ENCODE measurements around the gene DYNLRB2. TPM values are rescaled to one million over a fixed set of nuclear protein-coding genes. Genes with fewer than 3 reads are reported as not detected.

The DYNLRB2 gene
- 0.64 TPM in 1 of 2 replicates, not detected in the other for total RNA-seq

DNA sequence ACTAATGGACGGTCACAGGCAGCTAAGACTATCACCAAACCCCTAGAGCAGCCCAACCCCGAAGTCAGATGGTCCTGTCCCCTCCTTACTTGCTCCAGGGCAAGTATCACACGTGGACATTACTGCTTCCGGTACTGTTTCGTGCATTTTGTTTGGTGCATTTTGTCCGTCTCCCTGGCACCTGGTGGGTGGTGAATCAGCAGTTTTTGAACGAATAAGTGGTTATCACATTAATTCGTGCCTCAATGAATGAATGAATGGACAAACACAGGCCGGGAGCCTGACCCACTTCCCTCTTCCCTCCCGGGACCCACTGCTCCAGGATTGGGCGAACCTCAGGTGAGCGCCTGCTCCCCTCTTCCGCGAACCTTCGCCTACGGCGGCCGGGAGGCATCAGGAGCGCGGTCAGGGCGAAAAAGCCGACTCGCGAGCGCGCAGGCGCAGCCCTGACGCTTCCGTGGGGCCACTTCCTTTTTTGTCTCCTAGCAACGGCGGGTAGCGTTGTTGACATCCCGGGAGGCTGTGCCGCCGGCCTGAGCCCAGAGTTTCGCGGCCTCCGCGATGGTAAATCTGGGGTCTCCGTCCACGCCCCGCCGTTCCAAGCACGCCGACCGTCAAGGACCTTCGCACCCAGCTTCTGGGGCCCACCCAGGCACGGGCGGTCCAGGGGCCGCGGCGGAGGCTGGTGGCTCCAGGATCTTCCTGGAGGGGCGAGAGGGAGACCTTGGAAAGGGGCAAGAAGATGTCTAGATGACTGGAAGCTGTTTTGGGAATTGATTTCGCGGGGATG, at the start of gene DYNLRB2:
Gene DYNLRB2 (plus strand): TSS at position 478 of the 790 bp plus-strand sequence. CDS start 84 bp downstream, at position 562.
- intact Hi-C loops (cut with micrococcal nuclease) = loop anchor here (1.0 to 5.0 kb wide), 9 partner anchors 29 to 940 kb away; partner anchors contain the start of genes C16orf46 and MAF

DNA sequence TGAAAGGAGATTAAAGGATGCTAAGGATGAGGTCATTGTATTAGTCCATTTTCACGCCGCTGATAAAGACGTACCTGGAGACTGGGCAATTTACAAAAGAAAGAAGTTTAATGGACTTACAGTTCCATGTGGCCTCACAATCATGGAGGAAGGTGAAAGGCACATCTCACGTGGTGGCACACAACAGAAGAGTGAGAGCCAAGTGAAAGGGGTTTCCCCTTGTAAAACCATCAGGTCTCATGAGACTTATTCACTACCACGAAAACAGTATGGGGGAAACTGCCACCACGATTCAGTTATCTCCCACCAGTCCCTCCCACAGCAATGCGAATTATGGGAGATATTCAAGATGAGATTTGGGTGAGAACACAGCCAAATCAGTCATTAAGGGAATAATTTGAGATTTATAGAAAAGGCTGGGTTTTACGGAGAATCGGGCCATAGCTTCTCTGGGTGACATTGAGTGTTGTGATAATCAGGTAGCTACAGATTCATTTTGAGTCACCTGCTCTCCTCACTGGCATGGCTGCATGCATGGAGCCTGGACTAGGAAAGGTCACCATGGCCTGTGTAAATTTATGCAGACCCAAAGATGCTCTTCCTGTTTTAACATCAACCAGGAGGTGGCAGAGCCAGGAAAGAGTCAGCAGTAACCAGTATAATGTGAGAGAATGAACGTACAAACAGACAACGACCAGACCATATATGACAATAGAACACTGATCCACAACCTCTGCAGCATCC, 40.5 kb upstream of the DYNLRB2 start:
- intact Hi-C loops (cut with micrococcal nuclease) = no loop called here

DNA sequence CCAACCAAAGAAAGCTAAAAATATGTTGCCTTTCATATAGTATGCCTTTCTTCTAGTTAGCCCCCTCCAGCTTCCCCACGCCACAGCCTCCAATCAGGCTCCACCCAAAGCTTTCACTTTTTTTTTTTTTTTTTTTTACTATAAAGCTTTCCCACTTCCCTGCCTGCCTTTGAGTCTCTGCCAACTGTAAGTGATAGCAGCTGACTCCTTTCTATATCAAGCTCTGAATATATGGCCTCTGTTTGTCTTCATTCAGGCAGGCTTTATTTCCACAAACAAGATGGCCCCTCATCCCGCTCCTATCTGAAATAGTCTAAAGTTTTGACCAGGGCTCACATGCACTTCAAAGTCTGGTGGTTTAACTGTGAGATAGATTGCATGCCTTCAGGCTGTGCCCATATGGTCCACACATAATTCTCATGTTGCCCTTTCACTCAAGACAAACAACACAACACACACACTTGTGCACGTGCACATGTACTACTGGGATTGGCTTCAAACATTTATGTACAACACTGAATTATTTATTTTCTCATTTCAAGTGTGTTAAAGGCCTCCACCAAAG, 39.8 kb upstream of the DYNLRB2 start:
- intact Hi-C loops (cut with micrococcal nuclease) = no loop called here

DNA sequence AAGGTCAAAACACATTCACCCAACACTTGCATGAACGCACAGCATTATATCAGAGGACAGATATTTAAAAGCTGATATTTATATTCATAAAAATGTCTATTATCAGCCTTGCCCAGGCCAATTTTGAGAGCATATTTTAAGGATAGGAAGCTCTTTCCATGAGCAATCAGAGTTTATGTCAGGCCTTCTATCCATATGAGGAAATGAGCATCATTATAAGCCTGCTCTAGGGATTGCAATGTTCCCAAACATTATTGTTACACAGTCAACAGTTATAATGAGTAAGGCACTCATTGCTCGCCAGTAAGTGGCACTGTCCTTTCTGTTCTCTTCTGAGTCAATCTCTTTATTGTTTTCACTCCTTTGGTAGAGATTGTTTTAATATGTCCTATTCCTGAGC, 37.7 kb upstream of the DYNLRB2 start:
- intact Hi-C loops (cut with micrococcal nuclease) = no loop called here

DNA sequence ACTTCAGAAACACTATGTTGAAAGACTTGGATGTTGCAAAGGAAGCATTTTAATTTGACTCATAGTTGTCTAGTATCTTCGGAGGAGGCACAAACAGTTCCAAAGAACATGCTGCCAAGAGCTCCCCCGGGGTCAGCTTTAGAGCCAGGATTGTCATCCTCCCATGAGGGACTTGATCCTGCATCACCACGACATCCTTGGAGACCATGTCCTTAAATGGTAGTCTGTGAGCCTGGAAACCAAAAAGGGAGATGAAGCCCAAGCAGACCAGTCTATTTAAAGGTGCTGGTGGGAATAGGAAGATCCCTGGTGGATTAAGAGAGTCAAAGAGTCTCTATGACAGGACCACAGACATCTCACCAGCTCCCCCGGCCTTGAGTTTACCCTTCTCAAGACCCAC, 33.3 kb upstream of the DYNLRB2 start:
- intact Hi-C loops (cut with micrococcal nuclease) = no loop called here

DNA sequence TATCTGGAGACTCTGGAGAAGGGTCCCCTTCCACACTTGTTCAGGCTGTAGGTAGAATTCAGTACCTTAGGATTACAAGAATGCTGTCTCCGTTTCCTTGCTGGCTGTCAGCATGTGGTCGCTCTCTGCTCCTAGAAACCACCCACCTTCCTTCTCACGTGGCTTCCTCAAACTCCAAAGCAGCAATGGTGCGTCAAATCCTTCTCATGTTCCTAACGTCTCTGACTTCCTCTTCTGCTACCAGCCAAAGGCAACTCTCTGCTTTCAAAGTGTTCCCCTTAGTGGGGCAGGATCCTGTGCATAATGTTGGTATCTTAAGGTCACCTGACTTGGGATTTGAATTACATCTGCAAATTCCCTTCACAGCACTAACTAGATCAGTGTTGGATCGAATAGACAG, 30.9 kb upstream of the DYNLRB2 start:
- intact Hi-C loops (cut with micrococcal nuclease) = no loop called here

DNA sequence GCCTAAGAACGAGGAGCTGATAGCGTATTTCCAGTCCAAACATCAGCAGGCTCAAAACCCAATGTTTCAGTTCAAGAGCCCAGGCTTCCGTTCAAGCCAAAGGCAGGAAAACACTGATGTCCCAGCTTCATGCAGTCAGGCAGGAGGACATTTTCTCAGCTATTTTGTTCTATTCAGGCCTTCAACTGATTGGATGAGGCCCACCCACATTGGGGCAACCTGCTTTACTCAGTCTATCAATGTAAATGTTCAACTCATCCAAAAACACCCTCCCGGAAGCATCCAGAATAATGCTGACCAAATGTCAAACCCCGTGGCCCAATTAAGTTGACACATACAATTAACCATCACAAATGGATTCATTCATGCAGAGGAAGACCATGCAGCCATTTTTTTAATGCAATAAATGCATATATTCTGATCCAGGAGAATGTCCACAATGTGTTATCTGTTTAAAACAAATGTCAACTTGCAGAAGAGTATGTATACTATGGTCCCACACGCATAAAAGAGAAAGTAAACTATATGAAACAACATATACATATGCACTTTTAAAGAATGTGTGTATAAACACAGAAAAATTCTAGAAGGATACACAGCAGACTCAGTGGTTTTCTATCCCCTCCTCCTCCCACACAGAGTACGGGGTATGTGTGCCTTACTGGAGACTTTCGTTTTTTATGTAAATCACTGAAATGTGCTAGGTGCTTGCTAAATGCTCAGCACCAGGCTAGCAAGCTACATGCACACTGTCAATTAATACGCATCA, 28.8 kb upstream of the DYNLRB2 start:
- intact Hi-C loops (cut with micrococcal nuclease) = no loop called here

DNA sequence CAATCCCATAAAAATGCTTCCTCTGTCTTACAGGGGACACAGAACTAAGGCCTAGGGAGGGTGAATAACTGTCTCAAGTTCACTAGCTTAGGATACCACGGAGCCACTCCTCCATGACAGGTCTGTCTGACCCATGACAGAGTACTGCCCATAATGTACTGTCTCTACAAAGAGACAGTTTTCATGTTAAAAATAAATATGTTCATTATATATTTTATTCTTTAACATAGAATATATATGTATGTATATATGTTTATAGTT, 28.3 kb upstream of the DYNLRB2 start:
- intact Hi-C loops (cut with micrococcal nuclease) = no loop called here

DNA sequence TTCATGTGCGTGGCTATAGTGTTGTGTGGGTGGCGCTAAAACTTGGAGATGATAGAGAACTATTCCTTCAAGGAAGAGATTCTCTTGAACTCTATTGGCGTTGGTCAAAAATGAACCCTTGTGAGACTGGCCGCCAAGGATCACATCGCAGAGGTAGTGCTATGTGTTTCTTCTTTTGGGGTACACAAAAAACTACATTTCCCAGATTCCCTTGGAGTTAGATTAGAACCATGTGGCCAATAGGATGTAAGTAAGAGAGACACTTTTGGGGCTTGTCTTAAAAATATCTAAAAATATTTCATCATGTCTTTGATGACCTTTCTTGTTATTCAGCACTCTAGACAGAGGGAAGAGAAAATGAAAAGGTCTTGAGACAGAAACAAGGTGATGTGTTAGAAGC, 25.4 kb upstream of the DYNLRB2 start:
- intact Hi-C loops (cut with micrococcal nuclease) = no loop called here

DNA sequence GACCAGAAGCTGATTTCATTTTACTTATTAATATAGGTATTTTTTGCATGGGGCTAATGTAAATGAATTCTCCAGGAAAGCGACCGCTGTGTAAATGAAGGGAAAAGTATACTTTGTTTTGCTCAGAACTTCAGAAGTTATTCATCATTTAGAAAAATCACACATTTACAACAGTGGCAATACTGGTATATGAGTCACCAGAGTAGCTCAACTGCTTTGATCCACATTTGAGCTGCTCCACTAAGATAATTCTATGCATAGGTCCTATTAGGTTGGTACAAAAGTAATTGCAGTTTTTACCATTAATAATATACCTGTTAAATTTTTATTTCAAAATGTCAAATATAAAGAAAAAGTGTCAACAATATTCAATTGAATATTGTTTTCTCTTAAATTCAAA, 22.9 kb upstream of the DYNLRB2 start:
- intact Hi-C loops (cut with micrococcal nuclease) = loop anchor here (1.0 to 2.0 kb wide), 3 partner anchors 63 to 918 kb away; partner anchors contain the start of gene MAF

DNA sequence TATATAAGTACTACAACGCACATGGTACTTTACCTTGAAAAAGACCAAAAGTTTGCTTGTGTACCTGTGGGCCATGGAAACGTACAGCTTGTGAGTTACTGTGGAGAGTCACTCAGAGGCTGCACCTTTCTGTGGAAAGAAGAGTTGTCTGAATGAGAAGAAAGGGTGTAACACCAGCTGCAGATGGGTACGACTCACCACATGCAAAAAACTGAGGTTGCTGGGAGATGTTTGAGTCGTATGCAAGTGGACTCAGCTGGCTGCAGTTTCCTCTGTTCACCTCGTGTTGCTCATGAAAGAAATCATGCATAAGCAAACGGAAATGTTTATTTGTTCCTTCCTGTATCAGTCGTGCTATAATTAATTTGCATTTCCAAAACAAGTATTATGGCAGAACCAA, 22.4 kb upstream of the DYNLRB2 start:
- intact Hi-C loops (cut with micrococcal nuclease) = loop anchor here (1.0 to 2.0 kb wide), 3 partner anchors 62 to 918 kb away; partner anchors contain the start of gene MAF

DNA sequence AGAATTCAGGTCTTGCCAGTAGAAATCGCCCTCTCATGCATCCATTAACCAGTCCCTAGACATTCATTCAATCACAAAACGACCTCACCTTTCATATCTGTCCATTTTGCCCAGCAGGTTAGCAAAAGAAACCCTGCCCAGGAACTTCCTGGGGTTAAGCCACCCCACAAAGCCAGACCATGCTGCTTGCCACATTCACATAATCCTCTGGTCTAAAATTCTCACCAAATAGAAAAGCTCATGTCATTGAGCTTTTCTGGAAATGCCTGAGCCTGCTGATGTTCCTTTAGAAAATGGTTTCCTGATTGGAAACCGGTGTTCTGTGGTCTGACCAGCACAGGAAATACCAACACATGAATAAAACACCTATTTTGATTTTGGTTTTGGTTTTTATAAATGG, 21.6 kb upstream of the DYNLRB2 start:
- intact Hi-C loops (cut with micrococcal nuclease) = loop anchor here (2.0 kb wide), 1 partner anchor 62 kb away; no protein-coding TSS in a partner anchor

DNA sequence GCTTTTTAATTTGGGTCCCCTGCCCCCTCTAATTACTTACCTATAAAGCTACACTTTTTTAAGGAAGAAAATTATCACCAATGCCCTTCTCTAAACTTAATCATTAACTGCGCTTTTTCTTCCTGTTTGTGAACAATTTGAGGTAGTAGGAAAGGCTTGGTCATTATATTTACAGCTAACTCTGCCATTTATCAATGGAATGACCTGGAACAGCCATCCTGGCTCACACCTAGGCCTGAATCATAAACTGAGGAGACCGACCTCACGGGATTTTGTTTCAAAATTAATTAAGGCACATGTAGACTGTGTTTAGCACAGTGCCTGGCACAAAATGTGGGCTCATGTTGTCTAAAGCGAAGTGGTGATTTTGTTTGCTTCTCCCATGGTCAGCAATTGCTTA, 15.4 kb upstream of the DYNLRB2 start:
- intact Hi-C loops (cut with micrococcal nuclease) = loop anchor here (5.0 to 10.0 kb wide), 7 partner anchors 158 to 1251 kb away; partner anchors contain the start of gene GAN

DNA sequence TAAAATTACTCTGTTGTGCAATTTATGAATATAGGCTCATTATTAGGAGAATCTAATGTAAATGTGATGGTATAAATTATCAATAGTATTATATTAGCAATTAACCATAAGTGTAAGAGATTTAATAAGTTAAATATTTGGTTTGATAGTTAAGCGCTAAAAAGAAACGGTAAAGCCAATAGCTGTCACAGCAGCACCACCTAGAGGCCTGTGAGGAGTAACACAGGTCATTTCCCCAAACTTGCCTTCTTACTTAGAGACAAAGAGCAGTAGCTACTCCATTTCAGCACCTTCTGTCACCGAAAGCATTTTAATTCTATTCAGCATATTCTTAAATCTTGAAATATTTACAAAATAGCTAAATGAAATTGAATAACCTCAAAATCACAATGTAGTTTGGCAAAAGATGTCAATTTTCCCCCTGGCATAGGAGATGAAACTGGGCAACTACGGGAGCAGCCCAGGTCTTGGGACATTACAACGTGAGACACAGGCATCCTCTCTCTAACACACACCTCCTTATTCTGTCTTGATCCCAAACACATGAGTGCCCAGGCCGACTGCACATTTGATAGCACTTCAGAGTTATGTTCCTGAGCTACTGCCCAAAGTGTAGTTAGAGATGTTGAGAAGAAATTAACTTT, 14.3 kb upstream of the DYNLRB2 start:
- intact Hi-C loops (cut with micrococcal nuclease) = loop anchor here (1.0 to 10.0 kb wide), 19 partner anchors 54 to 1822 kb away; partner anchors contain the start of gene GAN

DNA sequence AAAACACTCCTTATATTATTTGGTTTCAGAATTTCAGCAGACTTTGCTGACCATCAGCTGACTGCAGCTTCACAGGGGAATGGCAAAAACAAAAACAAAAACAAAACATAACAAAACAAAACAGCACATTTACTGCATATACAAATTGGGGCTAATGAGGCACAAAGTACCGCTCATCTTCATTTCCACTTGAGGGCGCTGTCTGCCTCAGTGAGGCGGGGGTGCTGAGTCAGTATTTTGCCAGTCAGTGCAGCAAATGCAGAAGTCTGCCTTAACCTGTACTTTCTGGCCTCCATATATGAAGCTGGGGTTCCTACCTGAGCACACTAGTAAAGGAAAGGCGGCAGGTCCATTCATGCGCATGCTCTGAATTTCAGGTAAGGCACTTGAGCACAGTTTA, 13.5 kb upstream of the DYNLRB2 start:
- intact Hi-C loops (cut with micrococcal nuclease) = loop anchor here (1.0 to 10.0 kb wide), 18 partner anchors 53 to 1822 kb away; partner anchors contain the start of gene GAN

DNA sequence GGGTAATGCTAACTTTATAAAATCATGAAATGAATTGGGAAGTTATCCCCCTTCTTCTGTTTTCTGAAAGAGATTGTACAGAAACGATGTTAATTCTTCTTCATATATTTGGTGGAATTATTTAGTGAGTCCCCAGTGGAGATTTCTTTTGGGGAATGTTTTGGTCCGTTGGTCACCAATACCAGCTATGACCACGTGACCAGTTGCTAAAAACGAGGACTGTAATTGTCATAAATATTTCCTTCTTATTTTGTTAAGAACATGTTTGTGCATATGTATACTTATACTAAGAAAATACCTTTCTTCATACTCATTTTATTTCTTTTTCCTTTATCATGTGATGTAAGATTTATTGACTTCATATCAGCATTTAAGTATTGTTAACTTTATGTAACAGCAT, 10.3 kb upstream of the DYNLRB2 start:
- intact Hi-C loops (cut with micrococcal nuclease) = no loop called here

DNA sequence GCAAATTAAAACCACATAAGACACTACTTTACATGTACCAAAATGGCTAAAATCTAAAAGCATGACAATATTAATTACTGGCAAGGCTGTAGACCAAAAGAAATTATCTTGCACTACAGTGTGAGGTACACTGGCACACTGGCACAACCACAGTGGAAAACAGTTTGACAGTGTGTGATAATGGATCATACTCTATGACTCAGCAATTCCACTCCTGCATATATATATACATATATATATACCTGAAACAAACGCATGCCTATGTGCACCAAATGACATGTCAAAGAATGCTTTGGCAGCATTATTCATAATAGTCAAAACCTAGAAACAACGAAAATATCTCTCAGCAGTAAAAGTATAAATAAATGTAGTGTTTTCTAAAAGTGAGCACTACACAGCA, 4.6 kb upstream of the DYNLRB2 start:
- intact Hi-C loops (cut with micrococcal nuclease) = loop anchor here (5.0 kb wide), 1 partner anchor 1444 kb away; no protein-coding TSS in a partner anchor

DNA sequence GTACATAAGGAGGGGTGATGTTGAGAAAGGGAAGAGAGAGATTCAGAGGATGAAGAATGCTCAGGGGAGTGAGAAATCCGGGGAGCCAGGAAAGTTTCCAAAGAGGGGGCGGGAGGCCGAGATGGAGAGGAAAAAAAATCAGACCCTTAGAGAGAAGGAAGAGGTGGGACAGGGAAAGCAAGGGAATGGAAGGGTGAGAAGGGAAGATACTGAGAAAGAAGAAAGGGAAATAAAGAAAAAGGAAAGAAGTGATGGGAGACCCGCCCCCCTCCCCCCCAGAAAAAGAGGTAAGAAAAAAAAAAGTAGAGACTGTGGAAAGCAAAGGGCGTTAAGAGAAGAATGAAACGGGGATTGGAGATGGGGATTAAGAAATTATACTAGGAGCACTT, 507 bp downstream of the DYNLRB2 start:
- intact Hi-C loops (cut with micrococcal nuclease) = loop anchor here (1.0 to 5.0 kb wide), 3 partner anchors 50 to 940 kb away; partner anchors contain the start of genes C16orf46 and MAF

DNA sequence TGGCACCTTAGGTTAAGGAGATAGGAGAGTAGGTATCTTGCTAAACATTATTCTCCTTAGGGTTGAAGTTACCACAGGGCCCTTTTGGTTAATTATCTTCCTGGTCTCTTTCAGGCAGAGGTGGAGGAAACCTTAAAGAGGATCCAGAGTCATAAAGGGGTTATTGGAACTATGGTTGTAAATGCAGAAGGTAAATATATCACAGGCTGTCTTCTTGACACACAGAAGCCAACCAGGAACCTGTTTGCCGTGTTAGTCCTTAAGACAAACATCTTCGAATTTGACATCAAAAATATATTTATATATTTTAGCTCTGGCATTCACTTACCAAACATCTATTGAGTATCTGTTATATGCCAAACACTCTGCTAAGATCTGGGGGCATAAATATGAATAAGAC, 2.4 kb downstream of the DYNLRB2 start:
- intact Hi-C loops (cut with micrococcal nuclease) = loop anchor here (5.0 kb wide), 1 partner anchor 534 kb away; the partner anchor contains the start of gene C16orf46

DNA sequence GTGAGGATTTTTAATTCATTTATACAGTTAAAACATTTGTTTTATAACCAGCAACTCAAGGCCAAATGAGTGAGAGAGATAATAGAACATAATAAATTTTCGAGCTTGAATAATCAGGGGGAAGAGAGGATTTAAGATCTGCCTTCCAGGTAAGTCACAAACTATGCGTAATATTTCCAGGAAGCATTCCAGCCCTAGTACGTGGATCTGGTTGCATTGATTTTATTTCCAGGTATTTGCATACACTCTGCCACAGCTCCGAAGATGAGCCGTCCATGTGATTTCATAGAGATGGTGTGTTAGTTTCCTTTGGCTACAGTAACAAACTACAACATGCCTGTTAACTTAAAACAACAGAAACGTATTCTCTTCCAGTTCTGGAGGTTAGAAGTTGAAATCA, 3.5 kb downstream of the DYNLRB2 start:
- intact Hi-C loops (cut with micrococcal nuclease) = loop anchor here (5.0 kb wide), 1 partner anchor 533 kb away; the partner anchor contains the start of gene C16orf46

Measured in T-helper 1 cell treated with Interleukin-12 subunit alpha and Interleukin-12 subunit beta and Interleukin-4 antibody, amounts not matched to agents 30 ng/mL and 1 ng/mL, for 36 hours (primary cell).